HCT116 (cell line): ENCODE results near the gene LMCD1. TPM values are rescaled to one million over a fixed set of nuclear protein-coding genes. Genes with fewer than 3 reads are reported as not detected.

ENCODE experiments used
- ATAC-seq: fragments of 200-7000 bp; cut with Tn5 transposase; 2 replicates; pipeline ENCODE4 v1.9.1; 2020; ENCODE audit warnings: mild to moderate bottlenecking, moderate library complexity
- BruUV-seq: library from RNA; stranded (reverse); fragments of 400-500 nt; replicated peaks from 2 replicates; lab custom pipeline; 2021; lab: Mats Ljungman, UMichigan
- CTCF ChIA-PET: fragments of 300-600 bp; sonication (Branson Sonifier 250); formaldehyde crosslinking; loops from one replicate; lab custom pipeline; 2021; ENCODE audit warnings: antibody characterized with exemption; lab: Charles Lee
- POLR2A ChIA-PET: fragments of 300-600, 350-600 bp; sonication (Branson Sonifier 250); formaldehyde crosslinking; loops from one replicate; lab custom pipeline; 2021; ENCODE audit warnings: antibody characterized with exemption; lab: Charles Lee
- RAD21 ChIA-PET, 2 experiments: fragments of 300-600 bp; sonication (Branson Sonifier 250); formaldehyde crosslinking; loops; one replicate each; lab custom pipeline; 2023; ENCODE audit warnings: low total read pairs in 2 of 2; ENCODE audit not compliant: uncharacterized antibody in 2 of 2, unreplicated experiment in 2 of 2, low non-redundant PET in 1 of 2; lab: Charles Lee
- DNase-seq: peaks from one replicate; pipeline ENCODE4 v3.0.0-alpha.2; 2010; ENCODE audit warnings: low read depth, low spot score
- H2AFZ ChIP-seq: fragments of 200-600 bp; shearing (Covaris generic), sonication (generic); 2 replicates; pipeline ENCODE4 v1.6.1; 2017; ENCODE audit warnings: low read depth, mixed run types, mixed read lengths, antibody characterized with exemption, low read length; ENCODE audit not compliant: poor library complexity, severe bottlenecking
- H3K27ac ChIP-seq: 2 replicates; pipeline ENCODE4 v1.5.1; 2012; ENCODE audit warnings: low read depth, low read length
- H3K27me3 ChIP-seq: fragments of 200-600 bp; sonication (generic); 2 replicates; pipeline ENCODE4 v1.6.1; 2016; ENCODE audit warnings: mixed run types, low read length, mixed read lengths; ENCODE audit not compliant: insufficient read depth
- H3K36me3 ChIP-seq, 2 experiments: fragments of 200-500 bp in 1 of 2; fragments of 200-600 bp in 1 of 2; sonication (Bioruptor generic) in 1 of 2; sonication (generic) in 1 of 2; 2 replicates each; pipeline versions ENCODE4 v1.5.1 to v1.6.1; 2014 to 2016; ENCODE audit warnings: low read length in 2 of 2, inconsistent platforms in 1 of 2, mixed read lengths in 1 of 2, mixed run types in 1 of 2; ENCODE audit not compliant: insufficient read depth in 2 of 2, control insufficient read depth in 1 of 2
- H3K4me1 ChIP-seq, 2 experiments: fragments of 200-600 bp in 1 of 2; sonication (generic) in 1 of 2; 2 replicates each; pipeline versions ENCODE4 v1.5.1 to v1.6.1; 2012 to 2017; ENCODE audit warnings: low read length in 2 of 2, inconsistent platforms in 1 of 2, mild to moderate bottlenecking in 1 of 2, mixed read lengths in 1 of 2, mixed run types in 1 of 2, moderate library complexity in 1 of 2; ENCODE audit not compliant: insufficient read depth in 2 of 2, control insufficient read depth in 1 of 2
- H3K4me2 ChIP-seq: fragments of 200-600 bp; sonication (generic); 2 replicates; pipeline ENCODE4 v1.6.1; 2017; ENCODE audit warnings: mixed run types, low read length, mixed read lengths
- H3K4me3 ChIP-seq, 2 experiments: fragments of 200-600 bp in 1 of 2; sonication (generic) in 1 of 2; replicated peaks in 1 of 2; 2 replicates each; pipeline ENCODE4 v1.5.1; 2011 to 2016; ENCODE audit warnings: low read length in 2 of 2, control low read depth in 1 of 2, low read depth in 1 of 2, mild to moderate bottlenecking in 1 of 2, mixed read lengths in 1 of 2, mixed run types in 1 of 2
- H3K79me2 ChIP-seq: fragments of 200-600 bp; sonication (generic); 2 replicates; pipeline ENCODE4 v1.6.1; 2017; ENCODE audit warnings: mild to moderate bottlenecking, mixed run types, low read length, moderate library complexity, mixed read lengths; ENCODE audit not compliant: insufficient read depth
- H3K9ac ChIP-seq: fragments of 200-600 bp; sonication (generic); 2 replicates; pipeline ENCODE4 v1.6.1; 2016; ENCODE audit warnings: low read length, mixed read lengths
- H3K9me2 ChIP-seq: fragments of 200-600 bp; sonication (generic), shearing (Covaris generic); 2 replicates; pipeline ENCODE4 v1.6.1; 2017; ENCODE audit warnings: mixed run types, mild to moderate bottlenecking, moderate library complexity; ENCODE audit not compliant: insufficient read depth
- H3K9me3 ChIP-seq, 2 experiments: fragments of 200-500 bp in 1 of 2; fragments of 200-600 bp in 1 of 2; sonication (Bioruptor generic) in 1 of 2; sonication (generic) in 1 of 2; 2 replicates each; pipeline ENCODE4 v1.6.1; 2014 to 2017; ENCODE audit warnings: low read length in 2 of 2, mixed read lengths in 2 of 2, inconsistent platforms in 1 of 2, low read depth in 1 of 2, mild to moderate bottlenecking in 1 of 2, mixed run types in 1 of 2, moderate library complexity in 1 of 2; ENCODE audit not compliant: control insufficient read depth in 1 of 2, insufficient read depth in 1 of 2
- H4K20me1 ChIP-seq: fragments of 200-600 bp; sonication (generic), shearing (Covaris generic); 2 replicates; pipeline ENCODE4 v1.6.1; 2017; ENCODE audit warnings: mixed run types, mild to moderate bottlenecking, moderate library complexity; ENCODE audit not compliant: insufficient read depth
- CBX3 ChIP-seq: IDR thresholded peaks from 2 replicates; pipeline ENCODE4 v1.6.1; 2012; ENCODE audit warnings: low read depth
- EZH2 ChIP-seq: fragments of 200-600 bp; sonication (generic); IDR thresholded peaks from 2 replicates; pipeline ENCODE4 v1.6.1; 2017; ENCODE audit warnings: antibody characterized with exemption, mixed run types
- FOSL1 ChIP-seq: IDR thresholded peaks from 2 replicates; pipeline ENCODE4 v1.6.1; 2012; ENCODE audit warnings: low read depth
- JUND ChIP-seq: IDR thresholded peaks from 2 replicates; pipeline ENCODE4 v1.6.1; 2012
- MAX ChIP-seq: IDR thresholded peaks from 2 replicates; pipeline ENCODE4 v1.6.1; 2012
- POLR2A ChIP-seq: IDR thresholded peaks from 2 replicates; pipeline ENCODE4 v1.7.0; 2011; ENCODE audit warnings: borderline replicate concordance; ENCODE audit not compliant: insufficient read depth, insufficient read length; ENCODE audit errors: extremely low read depth
- REST ChIP-seq: IDR thresholded peaks from 2 replicates; pipeline ENCODE4 v1.6.1; 2012; ENCODE audit warnings: low read depth
- SIN3A ChIP-seq: IDR thresholded peaks from 2 replicates; pipeline ENCODE4 v1.6.1; 2012; ENCODE audit warnings: low read depth
- SP1 ChIP-seq: IDR thresholded peaks from 2 replicates; pipeline ENCODE4 v1.6.1; 2012; ENCODE audit warnings: low read depth
- ZBTB33 ChIP-seq: IDR thresholded peaks from 2 replicates; pipeline ENCODE4 v1.6.1; 2011; ENCODE audit warnings: mild to moderate bottlenecking, low read length, moderate library complexity; ENCODE audit not compliant: insufficient replicate concordance; ENCODE audit errors: extremely low read depth
- ZFX ChIP-seq: fragments of 450-650 bp; IDR thresholded peaks from 2 replicates; pipeline ENCODE4 v1.6.1; 2017
- ZNF274 ChIP-seq: fragments of 200-500 bp; sonication (Bioruptor generic); IDR thresholded peaks from 2 replicates; pipeline ENCODE4 v1.6.1; 2014; ENCODE audit warnings: mild to moderate bottlenecking, low read depth, low read length, inconsistent platforms
- intact Hi-C: fragments of 100-400 bp; cut with micrococcal nuclease; formaldehyde crosslinking; loops from 2 replicates; pipeline ENCODE4 v1.10.0; 2022
- total RNA-seq: library from RNA; stranded (reverse); gene quantifications from one replicate; pipeline ENCODE4 v1.2.1, GENCODE V29; 2021; ENCODE audit not compliant: unreplicated experiment

LMCD1 gene
- total RNA-seq, 1 experiment from 2014 or later = 4.6 TPM

GRCh38 chr3:8596321-8597218, 94.9 kb downstream of the LMCD1 start:
- H3K9me3 ChIP-seq = no peaks in the 10 kb centered on the region
- no peaks in the 10 kb centered on the region for H4K20me1 ChIP-seq
- H3K9ac ChIP-seq = no peak overlapping the region
- H3K27me3 ChIP-seq = no peaks in the 10 kb centered on the region
- H3K27ac ChIP-seq = no peak overlapping the region
- H3K4me3 ChIP-seq = no peak overlapping the region
- no peaks in the 10 kb centered on the region for H3K9me2 ChIP-seq
- ChIA-PET RAD21 (no interaction called here), POLR2A (no interaction called here), CTCF (no interaction called here)
- no peak overlapping the region for H3K4me2 ChIP-seq
- no peak for ATAC-seq
- no peaks in the 10 kb centered on the region for H3K36me3 ChIP-seq
- no peaks in the 10 kb centered on the region for H3K4me1 ChIP-seq
- DNase-seq = no peak
- no TSS peak for BruUV-seq
- intact Hi-C loops = no loop called here
- no peak overlapping the region for H2AFZ ChIP-seq
- H3K79me2 ChIP-seq = no peaks in the 10 kb centered on the region
- TF ChIP-seq MAX (no peak), SIN3A (no peak)

GRCh38 chr3:8597219-8597853, 95.7 kb downstream of the LMCD1 start:
- H3K27ac ChIP-seq = no peak overlapping the region
- no peak overlapping the region for H2AFZ ChIP-seq
- ChIA-PET CTCF (no interaction called here), POLR2A (no interaction called here), RAD21 (no interaction called here)
- intact Hi-C loops = no loop called here
- BruUV-seq = no TSS peak
- no peak overlapping the region for H3K9ac ChIP-seq
- H3K4me1 ChIP-seq = no peaks in the 10 kb centered on the region
- no peaks in the 10 kb centered on the region for H4K20me1 ChIP-seq
- H3K36me3 ChIP-seq = no peaks in the 10 kb centered on the region
- H3K4me2 ChIP-seq = no peak overlapping the region
- H3K4me3 ChIP-seq = no peak overlapping the region
- TF ChIP-seq REST = no peak
- no peak for TF ChIP-seq POLR2A
- no peak for TF ChIP-seq EZH2
- no peak for TF ChIP-seq ZFX
- no peak for TF ChIP-seq CBX3
- no peak for TF ChIP-seq SP1
- no peak for TF ChIP-seq FOSL1
- no peak for TF ChIP-seq JUND
- TF ChIP-seq SIN3A = no peak
- no peak for TF ChIP-seq ZNF274
- no peak for TF ChIP-seq ZBTB33
- no peaks in the 10 kb centered on the region for H3K9me2 ChIP-seq
- H3K9me3 ChIP-seq = no peaks in the 10 kb centered on the region
- no peaks in the 10 kb centered on the region for H3K79me2 ChIP-seq
- DNase-seq (no peak), ATAC-seq (no peak)
- H3K27me3 ChIP-seq = no peaks in the 10 kb centered on the region
